Fibroblast of villous mesenchyme (primary cell): Measurements from ENCODE around the gene HSF2. TPM values are rescaled to one million over a fixed set of nuclear protein-coding genes. Genes with fewer than 3 reads are reported as not detected.

ENCODE experiments used
- DNase-seq: peaks from one replicate; pipeline ENCODE4 v3.0.0-alpha.2; 2010; ENCODE audit warnings: low read depth
- H3K4me3 ChIP-seq: 2 replicates; pipeline ENCODE4 v1.5.1; 2011; ENCODE audit warnings: low read depth, mild to moderate bottlenecking, low read length
- total RNA-seq: library from RNA; depleted of rRNA; stranded (reverse); fragments of >200 nt; gene quantifications from 2 replicates; pipeline ENCODE4 v1.2.3, GENCODE V29; 2012
- TF ChIP-seq, protein P1 (sequence below): IDR thresholded peaks from 2 replicates; pipeline ENCODE4 v1.5.1; 2012; ENCODE audit warnings: low read depth, mild to moderate bottlenecking, low read length; ENCODE audit not compliant: insufficient read depth

HSF2 gene
- total RNA-seq, 1 donor: 36.7 TPM

DNA sequence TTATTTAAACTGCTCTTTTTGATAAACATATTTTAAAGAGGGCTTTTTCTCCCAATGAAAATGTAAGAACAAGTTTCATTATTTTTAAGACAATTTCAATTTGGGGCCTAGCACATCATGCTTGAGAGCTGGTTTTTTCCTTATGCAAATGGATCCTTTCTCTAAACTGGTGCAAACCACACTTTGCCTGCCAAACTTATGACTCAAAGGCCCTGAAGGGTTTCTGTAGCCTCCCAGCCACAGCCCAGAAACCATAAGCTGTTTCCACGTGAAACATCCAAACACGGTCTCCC lies 451 bp upstream of the HSF2 start:
- TF ChIP-seq, protein P1, sequence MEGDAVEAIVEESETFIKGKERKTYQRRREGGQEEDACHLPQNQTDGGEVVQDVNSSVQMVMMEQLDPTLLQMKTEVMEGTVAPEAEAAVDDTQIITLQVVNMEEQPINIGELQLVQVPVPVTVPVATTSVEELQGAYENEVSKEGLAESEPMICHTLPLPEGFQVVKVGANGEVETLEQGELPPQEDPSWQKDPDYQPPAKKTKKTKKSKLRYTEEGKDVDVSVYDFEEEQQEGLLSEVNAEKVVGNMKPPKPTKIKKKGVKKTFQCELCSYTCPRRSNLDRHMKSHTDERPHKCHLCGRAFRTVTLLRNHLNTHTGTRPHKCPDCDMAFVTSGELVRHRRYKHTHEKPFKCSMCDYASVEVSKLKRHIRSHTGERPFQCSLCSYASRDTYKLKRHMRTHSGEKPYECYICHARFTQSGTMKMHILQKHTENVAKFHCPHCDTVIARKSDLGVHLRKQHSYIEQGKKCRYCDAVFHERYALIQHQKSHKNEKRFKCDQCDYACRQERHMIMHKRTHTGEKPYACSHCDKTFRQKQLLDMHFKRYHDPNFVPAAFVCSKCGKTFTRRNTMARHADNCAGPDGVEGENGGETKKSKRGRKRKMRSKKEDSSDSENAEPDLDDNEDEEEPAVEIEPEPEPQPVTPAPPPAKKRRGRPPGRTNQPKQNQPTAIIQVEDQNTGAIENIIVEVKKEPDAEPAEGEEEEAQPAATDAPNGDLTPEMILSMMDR: no peak
- DNase-seq: no peak
- H3K4me3 ChIP-seq: peak overlapping the region; percentile 16

DNA sequence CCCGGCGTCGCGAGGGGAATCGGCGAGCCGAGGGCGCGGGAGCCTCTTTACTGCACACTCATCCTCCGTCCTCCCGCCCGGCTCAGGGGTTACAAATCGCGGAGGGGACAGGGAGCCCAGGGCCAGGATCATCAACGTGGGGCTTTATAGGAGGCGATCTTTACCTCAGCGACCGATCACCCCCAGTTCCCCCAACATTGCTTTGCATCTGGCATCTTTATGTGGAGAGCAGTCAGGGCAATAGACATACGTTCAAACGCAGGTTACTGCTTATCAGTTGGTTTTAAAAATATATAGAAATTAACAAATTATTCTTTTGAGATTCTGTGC lies 634 bp downstream of the HSF2 start:
- TF ChIP-seq, protein P1: no peak
- DNase-seq: peak; percentile 11
- peak overlapping the region; percentile 94 for H3K4me3 ChIP-seq

DNA sequence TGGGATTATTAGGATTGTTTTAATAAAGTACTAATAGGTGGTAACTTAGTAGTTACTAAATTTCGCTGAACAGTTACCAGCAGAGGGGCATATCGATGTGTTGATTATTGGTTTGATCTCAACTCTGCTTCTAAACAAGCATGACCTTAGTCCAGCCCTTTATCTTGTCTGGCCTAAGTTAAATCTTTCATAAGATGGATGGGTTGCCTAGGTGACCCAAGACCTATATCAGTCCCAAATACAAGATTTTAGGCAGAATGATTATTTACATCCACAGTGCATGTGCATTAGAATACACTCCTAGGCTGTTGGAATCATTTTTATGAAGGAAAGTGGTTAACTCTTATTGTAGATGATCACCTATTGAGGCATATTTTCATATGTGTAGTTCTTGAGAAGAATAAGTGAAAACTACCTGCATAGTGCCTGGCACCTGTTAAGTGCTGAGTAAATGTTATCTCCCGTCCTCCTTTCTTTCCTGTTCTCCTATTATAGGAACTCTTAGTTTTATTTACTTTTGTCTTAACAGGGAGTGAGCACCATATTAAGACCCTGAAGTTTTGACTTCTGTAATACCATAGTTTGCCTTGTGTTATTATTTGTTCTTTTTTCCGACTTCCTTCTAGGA lies 1.1 kb downstream of the HSF2 start:
- no peak for DNase-seq
- TF ChIP-seq, protein P1: no peak
- peak overlapping the region; percentile 94 for H3K4me3 ChIP-seq

DNA sequence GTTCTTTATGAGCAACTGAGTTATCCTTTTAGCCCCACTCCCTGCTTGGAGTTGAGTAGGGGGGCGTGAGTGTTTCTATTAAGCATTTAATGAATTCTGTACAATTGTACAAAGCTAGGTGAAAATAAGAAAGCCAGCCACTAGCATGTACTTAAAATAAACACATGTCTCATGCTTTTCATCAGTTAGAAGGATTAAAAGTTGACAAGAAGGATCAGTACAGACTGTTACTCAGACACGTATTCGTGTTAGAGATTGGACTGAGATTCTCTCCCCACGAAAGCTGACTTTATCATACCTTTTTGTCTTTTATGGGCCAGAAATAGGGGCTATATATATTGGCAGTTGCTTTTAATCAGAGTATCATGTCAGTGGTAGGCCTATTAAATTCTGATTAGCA lies 1.7 kb downstream of the HSF2 start:
- TF ChIP-seq, protein P1: no peak
- no peak for DNase-seq
- H3K4me3 ChIP-seq: peak overlapping the region; percentile 94

DNA sequence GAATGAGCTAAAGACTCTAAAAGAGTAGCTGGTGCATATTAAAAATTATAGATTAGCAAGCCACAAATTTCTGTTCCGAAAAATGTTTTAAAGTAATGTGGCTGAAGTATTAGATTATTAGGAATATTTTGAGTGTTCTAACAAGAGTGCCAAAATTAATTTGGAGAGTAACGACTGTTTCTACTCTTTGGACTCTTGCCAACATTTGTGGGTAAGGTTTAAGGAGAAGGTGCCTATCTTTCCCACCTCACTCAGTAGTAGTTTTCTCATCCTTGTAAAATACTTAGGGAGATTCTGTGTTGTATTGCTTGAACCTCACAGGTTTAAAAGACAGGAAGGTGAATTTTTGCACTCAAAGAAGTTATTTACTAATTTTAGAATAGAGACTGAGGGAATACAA lies 5.0 kb downstream of the HSF2 start:
- no peak overlapping the region for H3K4me3 ChIP-seq
- TF ChIP-seq, protein P1: no peak
- no peak for DNase-seq

DNA sequence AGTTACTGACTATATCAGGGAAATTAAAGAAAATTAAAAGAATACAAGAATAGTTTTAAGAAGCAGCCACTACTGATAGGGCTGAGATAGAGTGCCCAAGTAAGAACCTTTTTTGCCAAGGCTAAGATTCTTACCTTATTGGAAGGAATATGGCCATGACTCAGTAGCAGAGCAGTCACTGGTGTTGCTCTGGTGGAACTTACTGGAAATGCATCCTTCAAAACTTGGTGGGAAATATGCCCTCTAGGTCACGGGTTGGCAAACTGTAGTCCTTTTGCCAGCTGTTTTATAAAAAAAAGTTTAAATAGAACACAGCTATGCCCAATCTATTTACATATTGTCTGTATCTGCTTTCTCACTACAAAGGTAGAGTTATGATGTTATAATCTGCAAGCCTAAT lies 6.0 kb downstream of the HSF2 start:
- DNase-seq: no peak
- TF ChIP-seq, protein P1: peak; percentile 19
- H3K4me3 ChIP-seq: no peak overlapping the region

DNA sequence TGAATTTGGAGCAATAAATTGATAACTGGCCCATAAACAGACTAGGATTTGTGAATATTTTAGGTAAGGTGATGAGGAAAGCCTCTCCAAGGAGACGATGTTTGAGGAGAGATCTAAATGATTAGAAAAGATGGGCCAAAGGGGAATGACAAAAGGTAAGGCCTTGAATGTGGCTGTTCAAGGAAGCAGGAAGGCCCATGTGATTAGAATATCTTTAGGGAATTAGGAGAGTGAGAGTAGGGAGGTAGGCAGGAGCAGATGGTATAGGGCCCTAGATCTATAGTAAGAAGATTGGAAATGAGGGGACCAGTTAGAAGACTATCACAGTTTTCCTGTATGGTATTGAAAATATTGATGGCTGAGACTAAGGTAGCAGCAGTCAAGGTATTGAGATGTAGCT lies 6.7 kb downstream of the HSF2 start:
- no peak overlapping the region for H3K4me3 ChIP-seq
- TF ChIP-seq, protein P1: no peak
- DNase-seq: no peak
